ENCODE results near the gene EIF2AK2. TPM values are rescaled to one million over a fixed set of nuclear protein-coding genes. Genes with fewer than 3 reads are reported as not detected.

The EIF2AK2 gene
- total RNA-seq, 5 donors from 2014 or later (not counting 1 experiment from before 2014, with no cell fraction given) = 21.7 to 37.5 (median 31.3) TPM

- Histone ChIP-seq H3K9me3 (no peaks in the 10 kb centered on the region), H3K4me3 (ENCODE audit: control insufficient read depth in 1 of 2, extremely low read depth in 1 of 2, low read length in 1 of 2) (peak overlapping the region; percentile 78 to 94), H3K27ac (ENCODE audit: low read length) (peak overlapping the region; percentile 69), H3K27me3 (replicated peaks in 1 of 2; ENCODE audit: control insufficient read depth in 2 of 2, extremely low read depth in 1 of 2, insufficient read depth in 2 of 2, low read length in 1 of 2) (no peaks in the 10 kb centered on the region), H3K4me1 (ENCODE audit: control insufficient read depth in 1 of 2, extremely low read depth in 1 of 2, insufficient read depth in 2 of 2, low read length in 2 of 2) (peaks cover 8 to 30% of the 10 kb centered on the region in 2 experiments), H3K36me3 (ENCODE audit: control insufficient read depth in 2 of 2, extremely low read depth in 1 of 2, insufficient read depth in 1 of 2, low read length in 1 of 2) (peaks cover 0 to 2% of the 10 kb centered on the region in 2 donors)
- Mint-ChIP-seq H3K27ac (peak overlapping the region; percentile 88 to 91), H3K36me3 (peaks cover 23% of the 10 kb centered on the region), H3K4me3 (peak overlapping the region; percentile 88 to 95 (median 93)), H3K9me3 (peaks cover 0 to 3% (median 2%) of the 10 kb centered on the region in 3 donors), H3K27me3 (no peaks in the 10 kb centered on the region), H3K4me1 (peaks cover 54 to 67% (median 58%) of the 10 kb centered on the region in 3 donors)
- POLR2A ChIA-PET = interaction anchor here (0.5 to 0.6 kb wide), 4 partner anchors 65 to 1595 kb away, joined by 3 to 6 read pairs (median 4); no protein-coding TSS in a partner anchor
- peak; percentile 21 to 33 (median 24) for ATAC-seq (replicated peaks in 1 of 4)
- WGBS (ENCODE audit: insufficient coverage) = 3% methylated on average over 23 of the region's 27 CpGs
- DNase-seq = peak in 20 of 35 experiments; percentile 4 to 40 (median 16)
- CTCF ChIA-PET = interaction anchor here (0.6 to 1.2 kb wide), 5 partner anchors 13 to 732 kb away, joined by 3 to 4 read pairs (median 4); no protein-coding TSS in a partner anchor
These were observed 516 bp downstream of the EIF2AK2 start for GRCh38 chr2:37156071-37156856.

- ChIA-PET CTCF (interaction anchor here in 1 of 2 donors (0.6 kb wide), 1 partner anchor 241 kb away, joined by 3 read pairs; no protein-coding TSS in a partner anchor), POLR2A (interaction anchor here (0.5 to 0.7 kb wide), 3 partner anchors 9 to 58 kb away, joined by 3 to 9 read pairs (median 3); no protein-coding TSS in a partner anchor)
- Histone ChIP-seq H3K27me3 (replicated peaks in 1 of 2; ENCODE audit: control insufficient read depth in 2 of 2, extremely low read depth in 1 of 2, insufficient read depth in 2 of 2, low read length in 1 of 2) (no peaks in the 10 kb centered on the region), H3K36me3 (ENCODE audit: control insufficient read depth in 2 of 2, extremely low read depth in 1 of 2, insufficient read depth in 1 of 2, low read length in 1 of 2) (peaks cover 0 to 2% of the 10 kb centered on the region in 2 donors), H3K4me1 (ENCODE audit: control insufficient read depth in 1 of 2, extremely low read depth in 1 of 2, insufficient read depth in 2 of 2, low read length in 2 of 2) (peaks cover 17 to 30% of the 10 kb centered on the region in 2 experiments), H3K27ac (ENCODE audit: low read length) (no peak overlapping the region), H3K9me3 (no peaks in the 10 kb centered on the region), H3K4me3 (ENCODE audit: control insufficient read depth in 1 of 2, extremely low read depth in 1 of 2, low read length in 1 of 2) (no peak overlapping the region)
- DNase-seq (no peak), ATAC-seq (replicated peaks in 1 of 4) (no peak)
- Mint-ChIP-seq H3K36me3 (peaks cover 28% of the 10 kb centered on the region), H3K4me1 (peaks cover 68 to 77% (median 69%) of the 10 kb centered on the region in 3 donors), H3K27me3 (no peaks in the 10 kb centered on the region), H3K9me3 (peaks cover 0 to 3% (median 2%) of the 10 kb centered on the region in 3 donors), H3K4me3 (peak overlapping the region; percentile 88 to 95 (median 93)), H3K27ac (peak overlapping the region; percentile 88 to 91)
- 93% methylated on average over 4 of the region's 4 CpGs for WGBS (ENCODE audit: insufficient coverage)
These were observed 2.0 kb downstream of the EIF2AK2 start for GRCh38 chr2:37154785-37155184.

DNA sequence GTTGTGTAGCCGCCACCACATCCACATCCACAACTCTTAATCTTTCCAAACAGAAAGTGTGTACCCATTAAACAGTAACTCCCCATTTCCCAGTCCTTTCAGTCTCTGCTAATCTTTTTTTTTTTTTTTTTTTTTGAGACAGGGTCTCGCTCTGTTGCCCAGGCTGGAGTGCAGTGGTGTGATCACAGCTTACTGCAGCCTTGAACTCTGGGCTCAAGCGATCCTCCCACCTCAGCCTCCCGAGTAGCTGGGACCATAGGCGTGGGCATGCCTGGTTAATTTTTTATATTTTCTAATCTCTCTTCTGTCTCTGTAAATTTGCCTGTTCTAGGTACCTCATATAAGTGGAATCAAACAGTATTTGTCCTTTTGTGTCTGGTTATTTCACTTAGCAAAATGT, 3.6 kb downstream of the EIF2AK2 start:
- H3K9me3 ChIP-seq = no peaks in the 10 kb centered on the region
- ATAC-seq (replicated peaks in 1 of 4) (no peak), DNase-seq (no peak)
- ChIA-PET POLR2A (no interaction called here), CTCF (no interaction called here)
- no peaks in the 10 kb centered on the region for H3K27me3 Mint-ChIP-seq
- H3K9me3 Mint-ChIP-seq = peaks cover 0 to 3% (median 2%) of the 10 kb centered on the region in 3 donors
- peaks cover 39% of the 10 kb centered on the region for H3K36me3 Mint-ChIP-seq
- peak overlapping the region; percentile 0 to 19 for H3K27ac Mint-ChIP-seq
- no peaks in the 10 kb centered on the region for H3K27me3 ChIP-seq (replicated peaks in 1 of 2; ENCODE audit: control insufficient read depth in 2 of 2, extremely low read depth in 1 of 2, insufficient read depth in 2 of 2, low read length in 1 of 2)
- H3K4me3 ChIP-seq (ENCODE audit: control insufficient read depth in 1 of 2, extremely low read depth in 1 of 2, low read length in 1 of 2) = no peak overlapping the region
- peaks cover 0 to 7% of the 10 kb centered on the region in 2 donors for H3K36me3 ChIP-seq (ENCODE audit: control insufficient read depth in 2 of 2, extremely low read depth in 1 of 2, insufficient read depth in 1 of 2, low read length in 1 of 2)
- no peak overlapping the region for H3K27ac ChIP-seq (ENCODE audit: low read length)
- H3K4me1 ChIP-seq (ENCODE audit: control insufficient read depth in 1 of 2, extremely low read depth in 1 of 2, insufficient read depth in 2 of 2, low read length in 2 of 2) = peaks cover 17 to 29% of the 10 kb centered on the region in 2 experiments
- H3K4me1 Mint-ChIP-seq = peaks cover 70 to 78% (median 74%) of the 10 kb centered on the region in 3 donors
- H3K4me3 Mint-ChIP-seq = no peak overlapping the region
- no CpG with 5 or more reads among the region's 5 CpGs for WGBS (ENCODE audit: insufficient coverage)

DNA sequence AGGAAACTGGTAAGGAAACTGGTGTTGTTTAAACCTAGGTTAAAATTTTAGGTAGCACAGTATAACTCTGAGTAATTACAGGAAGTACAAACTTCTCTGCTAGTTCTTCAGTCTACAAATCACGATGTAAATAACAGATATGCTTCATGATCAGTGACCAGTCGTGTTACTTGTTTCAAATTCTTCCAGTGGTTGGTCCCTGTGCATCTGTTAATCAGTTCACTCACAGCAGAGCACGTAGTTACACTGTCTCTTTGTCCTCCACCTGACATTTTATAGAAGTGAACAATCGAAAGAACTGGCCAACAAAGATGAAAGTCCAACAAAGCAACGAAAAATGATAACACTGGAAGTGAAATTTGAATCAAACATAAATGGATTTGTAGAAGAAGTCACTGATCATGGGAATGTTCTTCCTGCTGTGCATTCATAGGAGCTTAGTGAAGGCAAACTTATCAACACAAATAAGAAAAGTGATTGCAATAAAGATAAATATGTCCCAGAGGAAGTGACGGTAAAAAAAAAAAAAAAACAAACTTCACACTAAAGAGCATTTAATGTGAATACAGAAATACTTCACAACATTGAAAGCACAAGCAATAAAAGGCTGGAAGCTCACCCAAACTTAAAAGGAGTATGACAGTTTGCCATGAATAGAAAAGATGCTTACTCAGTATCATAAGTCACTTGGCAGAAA, 7.0 kb downstream of the EIF2AK2 start:
- no peaks in the 10 kb centered on the region for H3K9me3 ChIP-seq
- peak overlapping the region; percentile 54 to 84 for H3K27ac Mint-ChIP-seq
- POLR2A ChIA-PET = interaction anchor here in 1 of 2 donors (0.6 kb wide), 1 partner anchor 173 kb away, joined by 3 read pairs; no protein-coding TSS in a partner anchor
- H3K4me3 ChIP-seq (ENCODE audit: control insufficient read depth in 1 of 2, extremely low read depth in 1 of 2, low read length in 1 of 2) = no peak overlapping the region
- CTCF ChIA-PET = interaction anchor here in 1 of 2 donors (0.6 to 0.7 kb wide), 2 partner anchors 47 to 250 kb away, joined by 3 to 5 read pairs; no protein-coding TSS in a partner anchor
- peaks cover 3 to 9% of the 10 kb centered on the region in 2 experiments for H3K4me1 ChIP-seq (ENCODE audit: control insufficient read depth in 1 of 2, extremely low read depth in 1 of 2, insufficient read depth in 2 of 2, low read length in 2 of 2)
- H3K27me3 ChIP-seq (replicated peaks in 1 of 2; ENCODE audit: control insufficient read depth in 2 of 2, extremely low read depth in 1 of 2, insufficient read depth in 2 of 2, low read length in 1 of 2) = no peaks in the 10 kb centered on the region
- peaks cover 0 to 29% of the 10 kb centered on the region in 2 donors for H3K36me3 ChIP-seq (ENCODE audit: control insufficient read depth in 2 of 2, extremely low read depth in 1 of 2, insufficient read depth in 1 of 2, low read length in 1 of 2)
- WGBS (ENCODE audit: insufficient coverage) = 52% methylated on average over 3 of the region's 6 CpGs
- H3K4me1 Mint-ChIP-seq = peaks cover 45 to 52% (median 47%) of the 10 kb centered on the region in 3 donors
- H3K4me3 Mint-ChIP-seq = peak overlapping the region; percentile 22 to 66 (median 44)
- DNase-seq = peak in 2 of 35 experiments; percentile 6 to 38
- peaks cover 0 to 3% (median 2%) of the 10 kb centered on the region in 3 donors for H3K9me3 Mint-ChIP-seq
- ATAC-seq (replicated peaks in 1 of 4) = peak in 2 of 4 experiments; percentile 60 to 62
- peaks cover 53% of the 10 kb centered on the region for H3K36me3 Mint-ChIP-seq
- H3K27me3 Mint-ChIP-seq = no peaks in the 10 kb centered on the region
- peak overlapping the region; percentile 10 for H3K27ac ChIP-seq (ENCODE audit: low read length)

DNA sequence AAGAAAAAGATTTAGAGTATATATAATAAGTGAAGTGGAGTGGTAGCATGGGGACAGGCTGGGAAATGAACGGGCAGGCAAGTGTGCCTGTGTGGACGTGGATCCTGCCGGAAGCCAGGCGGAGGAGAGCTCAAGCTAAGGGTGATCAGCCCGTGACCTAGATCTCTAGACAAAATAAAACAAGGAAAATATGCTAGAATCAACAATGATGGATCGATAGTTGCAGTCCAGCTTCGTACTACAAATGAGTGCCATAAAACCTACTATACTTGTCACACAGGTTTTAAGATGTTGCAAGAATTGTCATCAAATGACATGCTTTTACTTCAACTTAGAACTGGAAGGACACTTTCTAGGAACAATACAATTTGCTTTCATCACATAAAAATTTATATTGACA, 8.5 kb downstream of the EIF2AK2 start:
- H3K27me3 ChIP-seq (replicated peaks in 1 of 2; ENCODE audit: control insufficient read depth in 2 of 2, extremely low read depth in 1 of 2, insufficient read depth in 2 of 2, low read length in 1 of 2) = no peaks in the 10 kb centered on the region
- Mint-ChIP-seq H3K9me3 (peaks cover 0 to 3% (median 2%) of the 10 kb centered on the region in 3 donors), H3K4me3 (no peak overlapping the region), H3K36me3 (peaks cover 47% of the 10 kb centered on the region), H3K27me3 (no peaks in the 10 kb centered on the region), H3K4me1 (peaks cover 36 to 45% (median 36%) of the 10 kb centered on the region in 3 donors), H3K27ac (peak overlapping the region in 1 of 2 donors; percentile 8)
- ChIA-PET POLR2A (no interaction called here), CTCF (no interaction called here)
- no peak for ATAC-seq (replicated peaks in 1 of 4)
- no CpG with 5 or more reads among the region's 7 CpGs for WGBS (ENCODE audit: insufficient coverage)
- H3K27ac ChIP-seq (ENCODE audit: low read length) = no peak overlapping the region
- H3K36me3 ChIP-seq (ENCODE audit: control insufficient read depth in 2 of 2, extremely low read depth in 1 of 2, insufficient read depth in 1 of 2, low read length in 1 of 2) = peaks cover 0 to 39% of the 10 kb centered on the region in 2 donors
- DNase-seq = no peak
- H3K4me3 ChIP-seq (ENCODE audit: control insufficient read depth in 1 of 2, extremely low read depth in 1 of 2, low read length in 1 of 2) = no peak overlapping the region
- H3K9me3 ChIP-seq = no peaks in the 10 kb centered on the region
- H3K4me1 ChIP-seq (ENCODE audit: control insufficient read depth in 1 of 2, extremely low read depth in 1 of 2, insufficient read depth in 2 of 2, low read length in 2 of 2) = peaks cover 0 to 9% of the 10 kb centered on the region in 2 experiments

DNA sequence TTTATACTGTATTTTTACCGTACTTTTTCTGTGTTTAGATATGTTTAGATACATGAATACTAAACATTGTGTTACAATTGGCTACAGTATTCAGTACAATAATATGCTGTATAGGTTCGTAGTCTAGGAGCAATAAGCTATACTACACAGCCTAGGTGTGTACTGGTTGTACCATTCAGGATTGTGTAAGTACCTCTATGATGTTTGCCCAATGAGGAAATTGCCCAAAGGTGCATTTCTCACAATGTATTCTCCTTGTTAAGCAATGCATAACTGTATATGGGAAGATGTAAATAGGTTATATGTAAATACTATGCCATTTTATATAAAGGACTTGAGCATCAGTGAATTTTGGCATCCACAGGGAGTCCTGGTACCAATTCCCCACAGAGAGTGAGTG, 10.7 kb downstream of the EIF2AK2 start:
- no peaks in the 10 kb centered on the region for H3K9me3 Mint-ChIP-seq
- H3K36me3 ChIP-seq (ENCODE audit: control insufficient read depth in 2 of 2, extremely low read depth in 1 of 2, insufficient read depth in 1 of 2, low read length in 1 of 2) = peaks cover 0 to 49% of the 10 kb centered on the region in 2 donors
- no peak overlapping the region for H3K4me3 Mint-ChIP-seq
- H3K36me3 Mint-ChIP-seq = peaks cover 42% of the 10 kb centered on the region
- peaks cover 16 to 25% (median 18%) of the 10 kb centered on the region in 3 donors for H3K4me1 Mint-ChIP-seq
- no CpG with 5 or more reads among the region's 2 CpGs for WGBS (ENCODE audit: insufficient coverage)
- CTCF ChIA-PET = interaction anchor here in 1 of 2 donors (1.3 kb wide), 1 partner anchor 12 kb away, joined by 3 read pairs; no protein-coding TSS in a partner anchor
- POLR2A ChIA-PET = interaction anchor here in 1 of 2 donors (0.7 kb wide), 1 partner anchor 9 kb away, joined by 9 read pairs; no protein-coding TSS in a partner anchor
- no peaks in the 10 kb centered on the region for H3K9me3 ChIP-seq
- no peaks in the 10 kb centered on the region for H3K27me3 ChIP-seq (replicated peaks in 1 of 2; ENCODE audit: control insufficient read depth in 2 of 2, extremely low read depth in 1 of 2, insufficient read depth in 2 of 2, low read length in 1 of 2)
- H3K27ac Mint-ChIP-seq = no peak overlapping the region
- no peaks in the 10 kb centered on the region for H3K27me3 Mint-ChIP-seq
- no peak for DNase-seq
- no peak for ATAC-seq (replicated peaks in 1 of 4)
- no peak overlapping the region for H3K27ac ChIP-seq (ENCODE audit: low read length)
- no peak overlapping the region for H3K4me3 ChIP-seq (ENCODE audit: control insufficient read depth in 1 of 2, extremely low read depth in 1 of 2, low read length in 1 of 2)
- H3K4me1 ChIP-seq (ENCODE audit: control insufficient read depth in 1 of 2, extremely low read depth in 1 of 2, insufficient read depth in 2 of 2, low read length in 2 of 2) = peaks cover 0 to 9% of the 10 kb centered on the region in 2 experiments

Measured in T-cell (primary cell).